ENCODE results near the gene UXT. TPM values are rescaled to one million over a fixed set of nuclear protein-coding genes. Genes with fewer than 3 reads are reported as not detected.
"Not testable (repeated sequence)": the region's sequence is repeated elsewhere in the genome, so short reads cannot be mapped to it uniquely, and the experiment has no call there.

Gene UXT
- polyA plus RNA-seq, 1 donor from 2014 or later = 153 TPM

- H3K79me2 ChIP-seq (replicated peaks; ENCODE audit: insufficient read depth, low read length) = no peaks in the 10 kb centered on the region
- no peaks in the 10 kb centered on the region for H3K36me3 ChIP-seq (ENCODE audit: insufficient read depth, low read length)
- H2AFZ ChIP-seq (ENCODE audit: low read depth, low read length) = no peak overlapping the region
- no peaks in the 10 kb centered on the region for H4K20me1 ChIP-seq (ENCODE audit: insufficient read depth)
- no peaks in the 10 kb centered on the region for H3K9me2 ChIP-seq (ENCODE audit: insufficient read depth, low read length)
- H3K4me3 ChIP-seq (ENCODE audit: low read length) = no peak overlapping the region
- H3K4me2 ChIP-seq (ENCODE audit: low read length) = no peak overlapping the region
- TF ChIP-seq MXI1 (conservative IDR thresholded peaks at IDR 0.05; ENCODE audit: poor library complexity, severe bottlenecking) (no peak), EP300 (conservative IDR thresholded peaks at IDR 0.05; ENCODE audit: poor library complexity, severe bottlenecking) (no peak), TAF1 (IDR thresholded peaks at IDR 0.05; ENCODE audit: low read depth) (no peak), RAD21 (conservative IDR thresholded peaks at IDR 0.05) (no peak), CTCF (IDR thresholded peaks at IDR 0.05; ENCODE audit: poor library complexity, severe bottlenecking) (no peak), SMC3 (conservative IDR thresholded peaks at IDR 0.05; ENCODE audit: poor library complexity) (no peak), EZH2 (IDR thresholded peaks at IDR 0.05; ENCODE audit: borderline replicate concordance, insufficient read depth, low read length, poor library complexity, severe bottlenecking) (no peak), REST (IDR thresholded peaks at IDR 0.05; ENCODE audit: borderline replicate concordance) (no peak), POLR2AphosphoS5 (IDR thresholded peaks at IDR 0.05) (no peak)
- H3K9me3 ChIP-seq (ENCODE audit: low read length) = no peaks in the 10 kb centered on the region
- H3K27ac ChIP-seq (ENCODE audit: low read length) = no peak overlapping the region
- no peak overlapping the region for H3K9ac ChIP-seq (ENCODE audit: low read length)
- H3K27me3 ChIP-seq (ENCODE audit: insufficient read depth, low read depth, low read length) = no peaks in the 10 kb centered on the region
- H3F3A ChIP-seq (ENCODE audit: insufficient read depth, low read length, poor library complexity, severe bottlenecking) = no peaks in the 10 kb centered on the region
Observed at GRCh38 chrX:47674776-47675175, 15.8 kb upstream of the UXT start.

GRCh38 chrX:47665797-47666196 is 6.8 kb upstream of the UXT start:
- not testable (repeated sequence) for H3K9me2 ChIP-seq (ENCODE audit: insufficient read depth, low read length); H3K9me3 ChIP-seq (ENCODE audit: low read length); H2AFZ ChIP-seq (ENCODE audit: low read depth, low read length); H3K36me3 ChIP-seq (ENCODE audit: insufficient read depth, low read length); H3K4me2 ChIP-seq (ENCODE audit: low read length); H3K79me2 ChIP-seq (replicated peaks; ENCODE audit: insufficient read depth, low read length); H3K27ac ChIP-seq (ENCODE audit: low read length); H3K4me3 ChIP-seq (ENCODE audit: low read length); H3K27me3 ChIP-seq (ENCODE audit: insufficient read depth, low read depth, low read length); H3K9ac ChIP-seq (ENCODE audit: low read length); H3F3A ChIP-seq (ENCODE audit: insufficient read depth, low read length, poor library complexity, severe bottlenecking); H4K20me1 ChIP-seq (ENCODE audit: insufficient read depth)

GRCh38 chrX:47664737-47665136 is 5.8 kb upstream of the UXT start:
- no peak overlapping the region for H3K4me3 ChIP-seq (ENCODE audit: low read length)
- H2AFZ ChIP-seq (ENCODE audit: low read depth, low read length) = no peak overlapping the region
- H3K9me3 ChIP-seq (ENCODE audit: low read length) = no peaks in the 10 kb centered on the region
- H4K20me1 ChIP-seq (ENCODE audit: insufficient read depth) = no peaks in the 10 kb centered on the region
- no peaks in the 10 kb centered on the region for H3F3A ChIP-seq (ENCODE audit: insufficient read depth, low read length, poor library complexity, severe bottlenecking)
- H3K36me3 ChIP-seq (ENCODE audit: insufficient read depth, low read length) = no peaks in the 10 kb centered on the region
- no peaks in the 10 kb centered on the region for H3K79me2 ChIP-seq (replicated peaks; ENCODE audit: insufficient read depth, low read length)
- no peaks in the 10 kb centered on the region for H3K27me3 ChIP-seq (ENCODE audit: insufficient read depth, low read depth, low read length)
- no peak for TF ChIP-seq TAF1 (IDR thresholded peaks at IDR 0.05; ENCODE audit: low read depth)
- TF ChIP-seq MXI1 (conservative IDR thresholded peaks at IDR 0.05; ENCODE audit: poor library complexity, severe bottlenecking) = no peak
- no peak for TF ChIP-seq RAD21 (conservative IDR thresholded peaks at IDR 0.05)
- TF ChIP-seq POLR2AphosphoS5 (IDR thresholded peaks at IDR 0.05) = no peak
- no peak for TF ChIP-seq SMC3 (conservative IDR thresholded peaks at IDR 0.05; ENCODE audit: poor library complexity)
- no peaks in the 10 kb centered on the region for H3K9me2 ChIP-seq (ENCODE audit: insufficient read depth, low read length)
- no peak overlapping the region for H3K27ac ChIP-seq (ENCODE audit: low read length)
- H3K4me2 ChIP-seq (ENCODE audit: low read length) = no peak overlapping the region
- no peak overlapping the region for H3K9ac ChIP-seq (ENCODE audit: low read length)
